HepG2 (cell line): ENCODE measurements around the gene NCAPD2. TPM values are rescaled to one million over a fixed set of nuclear protein-coding genes. Genes with fewer than 3 reads are reported as not detected.
A peak's percentile ranks its signal among the peaks of the same experiment; 100 is the strongest.

Experiments used
- ARID2 ChIP-seq: sonication (generic); formaldehyde crosslinking; IDR thresholded peaks from 2 replicates; pipeline ENCODE4 v1.8.1; 2022; ENCODE audit warnings: mild to moderate bottlenecking, missing genetic modification reagents, borderline replicate concordance
- CTCF ChIP-seq: sonication (generic); formaldehyde crosslinking; IDR thresholded peaks from 2 replicates; pipeline ENCODE4 v1.5.0; 2020; ENCODE audit warnings: mild to moderate bottlenecking, missing genetic modification reagents, moderate library complexity
- ELK4 ChIP-seq: sonication (generic); formaldehyde crosslinking; IDR thresholded peaks from 2 replicates; pipeline ENCODE4 v1.9.0; 2021; ENCODE audit warnings: missing genetic modification reagents, borderline replicate concordance
- ETS1 ChIP-seq: sonication (generic); formaldehyde crosslinking; IDR thresholded peaks from 2 replicates; pipeline ENCODE4 v1.4.0; 2020; ENCODE audit warnings: missing genetic modification reagents
- FUBP1 ChIP-seq: sonication (generic); formaldehyde crosslinking; IDR thresholded peaks from 2 replicates; pipeline ENCODE4 v1.5.1; 2020; ENCODE audit warnings: missing genetic modification reagents, mild to moderate bottlenecking, borderline replicate concordance
- NR2F1 ChIP-seq, 2 experiments: fragments of 450-650 bp in 1 of 2; formaldehyde crosslinking in 1 of 2; IDR thresholded peaks; 2 replicates each; pipeline versions ENCODE4 v1.5.0 to v1.6.1; 2016 to 2020; ENCODE audit warnings: mild to moderate bottlenecking in 1 of 2, missing compliant biosample characterization in 1 of 2, missing genetic modification reagents in 1 of 2, moderate library complexity in 1 of 2
- PCBP2 ChIP-seq: fragments of 200-400 bp; formaldehyde crosslinking; optimal IDR thresholded peaks from 2 replicates; pipeline ENCODE3; 2018; ENCODE audit warnings: low read length, low read depth; ENCODE audit not compliant: poor library complexity, severe bottlenecking
- REXO4 ChIP-seq: sonication (generic); formaldehyde crosslinking; IDR thresholded peaks from 2 replicates; pipeline ENCODE4 v1.8.0; 2022; ENCODE audit warnings: missing genetic modification reagents, mild to moderate bottlenecking, borderline replicate concordance
- RNF219 ChIP-seq: sonication (generic); formaldehyde crosslinking; IDR thresholded peaks from 2 replicates; pipeline ENCODE4 v1.5.0; 2020; ENCODE audit warnings: mild to moderate bottlenecking, missing genetic modification reagents
- SMAD3 ChIP-seq: sonication (generic); formaldehyde crosslinking; IDR thresholded peaks from 2 replicates; pipeline ENCODE4 v1.4.0; 2020; ENCODE audit warnings: missing genetic modification reagents
- SP1 ChIP-seq, 2 experiments: fragments of 450-650 bp in 1 of 2; sonication (generic) in 1 of 2; formaldehyde crosslinking in 1 of 2; IDR thresholded peaks; 2 replicates each; pipeline versions ENCODE4 v1.4.0 to v1.6.1; 2016 to 2020; ENCODE audit warnings: missing genetic modification reagents in 1 of 2
- TEF ChIP-seq: sonication (generic); formaldehyde crosslinking; IDR thresholded peaks from 2 replicates; pipeline ENCODE4 v1.5.0; 2020; ENCODE audit warnings: missing genetic modification reagents
- XRCC5 ChIP-seq: fragments of 200-400 bp; formaldehyde crosslinking; optimal IDR thresholded peaks from 2 replicates; pipeline ENCODE3; 2017; ENCODE audit warnings: mild to moderate bottlenecking, low read length
- ZNF275 ChIP-seq: sonication (generic); formaldehyde crosslinking; IDR thresholded peaks from 2 replicates; pipeline ENCODE4 v1.8.0; 2022; ENCODE audit warnings: missing genetic modification reagents, mild to moderate bottlenecking, inconsistent platforms, borderline replicate concordance
- ZNF569 ChIP-seq: sonication (generic); formaldehyde crosslinking; IDR thresholded peaks from 2 replicates; pipeline ENCODE4 v1.5.0; 2020; ENCODE audit warnings: mild to moderate bottlenecking, missing genetic modification reagents, moderate library complexity, borderline replicate concordance
- ZNF629 ChIP-seq: sonication (generic); formaldehyde crosslinking; conservative IDR thresholded peaks from 2 replicates; pipeline ENCODE4 v1.5.0; 2020; ENCODE audit warnings: missing genetic modification reagents
- polyA plus RNA-seq, 8 experiments: library from polyadenylated mRNA; depleted of rRNA in 3 of 8; stranded (reverse) in 7 of 8; unstranded in 1 of 8; fragments of >200 nt; fragmentation: Illumina TruSeq in 4 of 8; extraction: Trizol in 4 of 8; gene quantifications; 2 replicates each; pipeline versions ENCODE4 v1.2.1 to v1.2.3, GENCODE V29; 2011 to 2016; ENCODE audit warnings: low read depth in 4 of 8, missing spikeins in 1 of 8, mixed read lengths in 1 of 8; ENCODE audit not compliant: insufficient read depth in 1 of 8
- total RNA-seq, 5 experiments: library from RNA; depleted of rRNA; stranded (reverse); fragments of >200 nt; fragmentation: Illumina TruSeq; extraction: Trizol; gene quantifications; 2 replicates each; pipeline ENCODE4 v1.2.3, GENCODE V29; 2016; ENCODE audit warnings: low read depth in 1 of 5

The NCAPD2 gene
- total and polyA plus RNA-seq, 2 of the 13 experiments (the other 11 are each of a cell fraction or from before 2014, with no cell fraction given) = 51.1 to 65.6 TPM

- no peak for TF ChIP-seq ETS1 (CRISPR knock-in tag)
- TF ChIP-seq XRCC5 = peak; percentile 78
- no peak for TF ChIP-seq TEF (CRISPR knock-in tag)
- TF ChIP-seq ZNF275 = no peak
- TF ChIP-seq RNF219 (CRISPR knock-in tag) = no peak
- no peak for TF ChIP-seq REXO4
- TF ChIP-seq ZNF629 (CRISPR knock-in tag) = 0 out of 2 replicates have a peak, but pooled peaks have one; percentile 5
- TF ChIP-seq PCBP2 = no peak
- TF ChIP-seq SP1 (IDR thresholded peaks at IDR 0.05) = no peak
- TF ChIP-seq SP1 (CRISPR knock-in tag; IDR thresholded peaks at IDR 0.05) = peak; percentile 21; the same call in 1 of the 2 replicates
- TF ChIP-seq ELK4 (CRISPR knock-in tag) = no peak
- TF ChIP-seq FUBP1 (CRISPR knock-in tag) = no peak
- no peak for TF ChIP-seq ZNF569
- TF ChIP-seq NR2F1 (CRISPR knock-in tag; IDR thresholded peaks at IDR 0.05) = no peak
- TF ChIP-seq CTCF (CRISPR knock-in tag) = peak; percentile 86
- no peak for TF ChIP-seq ARID2 (CRISPR knock-in tag)
- no peak for TF ChIP-seq SMAD3 (CRISPR knock-in tag)
Measured at GRCh38 chr12:6554168-6555017, 60.5 kb downstream of the NCAPD2 start (continued).
